IPS DF 19.7 (cell line): Measurements from ENCODE around the gene TLE3.
A peak's percentile ranks its signal among the peaks of the same experiment; 100 is the strongest.
"Not testable (repeated sequence)": the region's sequence is repeated elsewhere in the genome, so short reads cannot be mapped to it uniquely, and the experiment has no call there.

ENCODE experiments used
- DNase-seq: peaks from one replicate; pipeline ENCODE4 v3.0.0-alpha.2; 2013; ENCODE audit warnings: low read depth, low spot score

Gene TLE3

DNA sequence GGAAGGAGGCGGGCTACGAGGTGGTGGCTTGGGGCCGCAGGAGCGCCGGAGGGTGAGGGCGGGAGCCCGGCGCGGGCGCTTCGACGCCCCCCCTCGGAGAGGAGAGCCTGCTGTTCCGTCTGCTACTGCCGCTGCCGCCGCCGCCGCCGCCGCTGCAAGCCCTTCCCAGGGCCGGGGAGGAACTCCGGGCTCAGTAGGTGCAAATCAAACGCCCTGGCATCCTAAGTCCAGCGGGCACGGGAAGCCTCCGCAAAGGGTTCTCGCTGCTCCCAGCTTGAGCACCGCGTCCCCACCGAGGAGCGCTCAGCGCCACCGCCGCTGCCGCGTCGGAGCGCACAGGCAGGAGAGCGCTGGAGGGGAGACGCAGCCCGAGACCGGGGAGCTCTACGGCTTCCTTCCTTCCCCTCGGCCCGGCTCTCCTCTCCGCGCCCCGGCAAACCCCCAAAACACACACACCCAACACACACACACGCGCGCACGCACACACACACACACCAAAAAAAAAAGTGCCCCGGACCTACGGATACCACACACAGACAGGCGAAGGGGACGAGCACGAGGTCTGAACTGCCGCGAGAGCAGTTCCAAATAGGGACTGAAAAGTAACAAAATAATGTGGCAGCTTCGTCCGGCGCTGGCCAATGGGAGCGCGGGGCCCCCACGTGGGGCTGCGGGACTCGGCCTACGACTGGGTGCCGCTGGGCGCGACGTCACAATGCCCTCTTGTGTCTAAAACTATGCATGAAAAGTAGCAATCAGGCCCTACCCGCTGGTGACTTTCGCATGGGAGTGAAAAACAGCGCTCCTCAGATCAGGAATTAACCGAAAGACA is at the start of gene TLE3:
Gene TLE3 (minus strand): TSS at position 597 of the 832 bp plus-strand sequence. CDS start 1,119 bp downstream, outside the sequence.
- peak; percentile 94 for DNase-seq

DNA sequence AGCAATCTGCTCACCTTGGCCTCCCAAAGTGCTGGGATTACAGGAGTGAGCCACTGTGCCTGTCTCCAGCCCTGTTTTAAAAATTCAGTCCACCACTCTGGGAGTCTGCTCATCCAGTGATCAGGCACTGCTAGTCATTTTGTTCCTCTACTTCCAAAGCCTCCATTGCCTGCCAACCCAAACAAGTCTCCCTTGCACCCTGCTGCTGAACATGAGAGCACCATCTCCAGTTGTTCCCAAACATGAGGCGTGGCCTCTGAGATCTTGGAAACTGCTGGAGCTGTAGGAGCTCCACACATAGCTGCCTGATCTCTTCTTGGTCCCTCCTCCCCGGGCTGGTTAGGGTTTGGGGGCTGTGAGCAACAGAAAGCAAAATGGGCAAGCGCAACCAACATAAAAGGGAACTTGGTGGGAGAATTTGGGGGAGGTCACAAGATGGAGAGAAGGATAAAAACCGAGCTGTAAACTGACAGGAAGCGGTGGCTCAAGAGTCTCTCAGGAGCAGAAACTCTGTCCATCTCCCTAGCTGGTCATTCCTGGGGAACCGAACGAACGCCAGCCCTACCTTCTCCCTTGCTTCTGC is 49.6 kb upstream of the TLE3 start:
- DNase-seq, result no peak

DNA sequence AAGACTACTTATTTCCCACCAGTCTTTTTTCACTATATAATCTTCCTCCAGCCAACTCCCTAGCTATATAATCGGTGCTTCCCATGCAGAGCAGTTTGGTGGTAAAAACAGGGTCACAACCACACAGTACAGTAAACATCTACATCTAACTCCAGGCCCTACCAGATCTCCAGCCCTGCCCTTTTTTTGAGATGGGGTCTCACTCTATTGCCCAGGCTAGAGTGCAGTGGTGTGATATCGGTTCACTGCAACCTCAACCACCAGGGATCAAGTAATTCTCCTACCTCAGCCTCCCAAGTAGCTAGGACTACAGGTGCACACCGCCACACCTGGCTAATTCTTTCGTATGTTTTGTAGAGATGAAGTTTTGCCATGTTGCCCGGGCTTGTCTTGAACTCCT is 49.1 kb upstream of the TLE3 start:
- no peak for DNase-seq

DNA sequence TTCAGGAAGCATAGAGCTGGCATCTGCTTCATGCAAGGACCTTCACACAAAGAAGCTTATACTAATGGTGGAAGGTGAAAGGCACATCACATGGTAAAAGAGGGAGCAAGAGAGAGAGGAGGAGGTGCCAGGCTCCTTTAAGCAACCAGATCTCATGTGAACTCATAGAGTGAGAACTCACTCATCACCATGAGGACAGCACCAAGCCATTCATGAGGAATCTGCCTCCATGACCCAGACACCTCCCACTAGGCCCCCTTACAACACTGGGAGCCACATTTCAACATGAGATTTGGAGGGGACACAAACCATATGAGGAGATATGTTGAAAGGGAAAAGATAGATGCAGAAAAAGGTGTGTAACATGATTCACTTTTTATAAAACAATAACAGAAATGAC is 48.4 kb upstream of the TLE3 start:
- no peak for DNase-seq

DNA sequence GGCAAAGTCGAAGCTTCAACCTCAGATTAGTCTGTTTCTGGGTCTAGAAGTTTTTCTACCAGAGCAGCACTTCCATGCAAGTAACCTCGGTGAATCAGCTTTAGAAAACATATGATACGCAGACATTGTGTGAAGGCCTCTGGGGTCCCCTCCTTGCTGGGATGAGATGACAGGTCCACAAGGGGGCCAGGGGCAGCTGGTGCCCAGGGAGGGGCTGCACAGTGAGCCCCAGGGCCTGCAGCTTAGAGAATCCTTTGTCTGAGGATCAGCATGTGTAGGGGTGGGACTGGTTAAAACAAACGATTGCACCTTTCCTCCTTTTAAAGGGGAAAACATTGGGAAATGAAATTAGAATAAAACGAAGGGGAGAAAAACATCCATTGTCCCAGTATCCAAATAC is 47.5 kb upstream of the TLE3 start:
- DNase-seq, result no peak

DNA sequence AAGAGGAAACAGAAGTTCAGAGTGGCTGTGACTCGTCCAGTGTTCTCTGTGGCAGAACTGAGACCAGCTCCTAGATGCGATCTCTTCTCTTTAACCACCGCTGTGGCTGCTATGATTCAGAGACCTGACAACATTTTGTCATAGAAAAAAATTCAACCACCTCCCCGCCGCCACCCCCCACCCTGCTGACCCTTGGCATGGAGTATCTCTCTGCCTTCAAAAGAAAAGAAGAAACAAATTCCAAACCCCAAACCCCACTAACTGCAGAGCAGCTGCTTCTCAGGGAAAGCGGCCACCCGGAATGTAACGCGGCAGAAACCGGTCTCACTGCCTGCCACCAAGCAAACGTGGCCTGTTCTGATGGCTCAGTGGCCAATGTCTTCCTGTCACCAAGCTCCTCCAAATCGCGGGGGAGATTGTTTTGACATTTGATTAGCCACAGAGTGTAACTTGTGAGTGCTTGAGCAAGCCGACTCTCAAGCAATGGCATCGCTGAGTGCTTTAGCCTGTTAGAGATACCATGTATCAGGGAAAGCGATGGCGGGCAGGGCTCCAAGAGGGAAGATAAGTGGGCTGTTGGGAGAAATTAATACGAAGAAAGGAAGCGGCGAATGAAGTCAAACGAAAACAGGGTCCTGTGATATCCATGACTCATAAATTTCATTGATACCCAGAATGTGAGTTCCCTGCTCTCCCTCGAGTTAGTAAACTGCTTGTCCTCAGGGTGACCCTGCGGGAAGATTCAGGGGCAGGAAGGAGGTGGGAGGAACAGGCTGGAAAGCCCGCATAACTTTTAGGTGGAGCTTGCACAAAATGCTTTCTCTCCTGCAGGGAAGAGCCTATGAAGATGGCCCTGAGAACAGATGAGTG is 44.8 kb upstream of the TLE3 start:
- DNase-seq, result no peak

DNA sequence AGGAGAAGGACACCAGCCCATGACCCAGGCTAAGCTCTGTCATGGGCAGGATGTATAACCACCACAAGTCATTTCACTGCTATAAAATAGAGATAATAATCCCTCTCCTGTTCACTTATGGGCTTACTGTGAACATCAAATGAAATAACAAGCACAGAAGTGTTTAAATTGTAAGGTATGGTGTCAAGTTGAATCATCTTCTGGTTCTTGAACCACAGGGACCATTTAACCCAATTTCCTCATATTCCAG is 44.3 kb upstream of the TLE3 start:
- DNase-seq, result no peak

DNA sequence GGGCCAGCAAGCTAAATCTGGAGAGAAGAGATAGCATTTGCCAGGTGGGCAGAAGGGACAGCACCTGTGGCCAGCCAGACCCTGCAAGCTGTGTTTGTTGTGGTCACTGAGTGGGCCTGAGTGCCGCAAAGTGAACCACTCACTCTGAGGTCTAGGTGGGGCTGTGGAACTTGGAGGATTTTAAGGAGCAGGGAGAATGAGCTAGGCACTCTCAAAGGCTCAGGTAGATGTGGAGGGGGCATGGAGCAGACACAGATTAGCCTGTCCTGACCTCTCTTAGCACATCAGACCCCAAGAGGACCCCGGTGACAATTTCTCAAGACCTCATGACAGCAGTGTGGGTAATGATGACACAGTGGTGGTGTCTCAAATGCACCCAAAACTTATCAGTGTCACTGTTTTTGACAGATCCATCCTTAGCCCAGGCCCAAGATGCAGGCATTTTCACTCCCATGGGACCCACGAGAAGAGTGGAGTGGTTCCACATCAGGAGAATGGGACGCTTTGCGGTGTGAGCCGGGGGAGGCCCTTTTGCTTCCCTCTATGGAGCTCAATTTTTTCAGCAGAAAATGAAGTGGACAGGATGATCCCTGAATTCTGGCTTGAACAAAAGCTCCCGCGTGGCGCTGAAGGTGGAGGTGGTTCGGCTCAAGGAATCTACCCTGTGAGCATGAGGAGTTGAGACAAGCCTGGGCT is 43.8 kb upstream of the TLE3 start:
- DNase-seq, result no peak

DNA sequence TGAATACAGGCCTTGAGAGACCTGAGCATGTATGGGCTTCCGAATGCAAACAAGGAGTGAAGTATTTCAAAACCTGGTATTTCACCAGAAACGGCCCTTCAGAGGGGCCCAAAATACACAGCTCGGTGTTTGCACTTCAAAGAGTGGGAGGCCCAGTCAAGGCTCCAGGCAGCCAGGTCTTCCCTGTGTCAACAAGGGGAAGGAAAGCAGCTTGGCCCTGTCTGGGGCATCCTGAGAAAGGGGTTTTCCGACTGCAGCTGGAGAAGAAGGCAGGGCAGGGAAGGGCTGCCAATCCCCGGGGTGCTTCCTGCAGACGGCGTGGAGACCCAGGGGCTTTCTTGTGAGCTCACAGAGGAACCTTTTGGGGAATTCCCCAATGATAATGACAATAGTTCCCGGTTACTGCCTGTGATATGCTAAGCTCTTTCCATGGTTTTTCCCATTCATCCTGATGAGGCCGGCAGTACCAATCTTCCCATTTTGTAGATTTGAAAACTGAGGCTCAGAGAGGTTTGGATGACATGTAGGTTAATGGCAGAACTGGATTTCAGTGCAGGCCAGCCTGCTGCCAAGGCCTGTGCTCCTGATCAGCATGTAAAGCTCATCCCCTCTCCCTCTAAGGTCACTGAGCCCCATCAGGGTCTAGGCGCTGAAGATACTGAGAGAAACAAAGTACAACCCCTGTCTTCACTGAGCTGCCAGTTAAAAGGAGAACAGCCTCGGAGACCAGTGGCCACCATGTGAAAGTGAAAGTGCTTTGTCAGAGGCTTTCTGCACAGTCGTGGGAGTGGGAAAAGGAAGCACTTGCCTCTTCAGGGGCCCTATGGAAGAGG is 43.0 kb upstream of the TLE3 start:
- DNase-seq, result peak; percentile 52

DNA sequence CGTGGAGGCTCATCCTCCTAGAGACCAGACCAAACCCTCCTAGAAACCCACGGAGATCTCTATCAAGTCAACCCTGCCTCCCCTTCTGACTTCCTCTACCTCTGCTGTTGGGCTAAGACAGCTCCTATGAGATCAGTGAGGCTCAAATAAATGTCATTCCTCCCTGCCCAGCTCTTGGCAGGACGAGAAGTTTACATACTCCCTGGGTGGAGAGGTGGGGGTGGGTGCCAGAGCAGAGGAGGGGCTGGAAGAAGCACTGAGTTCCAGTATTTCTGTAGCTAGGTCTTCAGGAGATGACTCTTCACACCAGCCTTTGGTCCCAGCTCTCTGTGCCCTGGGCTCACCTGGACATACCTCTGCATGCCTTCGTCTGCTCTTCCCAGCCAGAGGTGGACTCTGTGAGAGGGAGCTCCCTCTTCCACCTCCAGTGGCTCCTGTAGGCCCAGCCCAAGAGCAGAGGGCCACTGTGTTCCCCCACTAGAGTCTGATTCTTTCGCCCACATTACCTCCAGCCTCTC is 42.4 kb upstream of the TLE3 start:
- DNase-seq, result no peak

DNA sequence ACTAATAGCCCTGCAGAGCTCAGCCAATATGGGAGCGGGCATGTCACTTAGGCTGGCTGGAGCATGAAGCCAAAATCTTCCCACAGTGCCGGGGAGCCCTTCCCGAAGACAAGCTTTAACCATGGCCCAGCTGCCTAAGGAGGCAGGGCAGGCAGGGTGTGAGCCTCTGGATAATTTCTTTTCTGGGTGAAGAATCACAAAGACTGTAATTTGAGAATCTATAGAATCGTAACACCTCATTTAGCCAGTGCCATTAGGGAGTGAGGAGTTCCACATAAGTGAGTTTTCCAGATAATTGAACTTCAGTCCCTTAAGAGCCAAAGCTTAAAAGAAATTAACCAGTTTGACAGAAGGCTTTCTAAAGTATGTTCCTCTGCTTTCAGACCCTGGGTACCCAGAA is 40.2 kb upstream of the TLE3 start:
- no peak for DNase-seq

DNA sequence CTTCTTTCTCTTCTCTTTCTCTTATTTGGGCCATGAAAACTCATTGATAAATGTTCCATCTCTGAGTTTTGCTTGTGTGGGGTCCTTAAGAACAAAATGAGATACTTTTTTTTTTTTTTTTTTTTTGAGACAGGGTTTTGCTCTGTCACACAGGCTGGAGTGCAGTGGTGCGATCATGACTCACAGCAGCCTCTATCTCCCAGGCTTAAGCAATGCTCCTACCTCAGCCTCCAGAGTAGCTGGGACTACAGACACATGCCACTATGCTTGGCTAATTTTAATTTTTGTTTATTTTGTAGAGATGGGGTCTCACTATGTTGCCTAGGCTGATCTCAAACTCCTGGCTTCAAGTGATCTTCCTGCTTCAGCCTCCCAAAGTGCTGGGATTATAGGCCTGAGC is 39.3 kb upstream of the TLE3 start:
- not testable (repeated sequence) for DNase-seq

DNA sequence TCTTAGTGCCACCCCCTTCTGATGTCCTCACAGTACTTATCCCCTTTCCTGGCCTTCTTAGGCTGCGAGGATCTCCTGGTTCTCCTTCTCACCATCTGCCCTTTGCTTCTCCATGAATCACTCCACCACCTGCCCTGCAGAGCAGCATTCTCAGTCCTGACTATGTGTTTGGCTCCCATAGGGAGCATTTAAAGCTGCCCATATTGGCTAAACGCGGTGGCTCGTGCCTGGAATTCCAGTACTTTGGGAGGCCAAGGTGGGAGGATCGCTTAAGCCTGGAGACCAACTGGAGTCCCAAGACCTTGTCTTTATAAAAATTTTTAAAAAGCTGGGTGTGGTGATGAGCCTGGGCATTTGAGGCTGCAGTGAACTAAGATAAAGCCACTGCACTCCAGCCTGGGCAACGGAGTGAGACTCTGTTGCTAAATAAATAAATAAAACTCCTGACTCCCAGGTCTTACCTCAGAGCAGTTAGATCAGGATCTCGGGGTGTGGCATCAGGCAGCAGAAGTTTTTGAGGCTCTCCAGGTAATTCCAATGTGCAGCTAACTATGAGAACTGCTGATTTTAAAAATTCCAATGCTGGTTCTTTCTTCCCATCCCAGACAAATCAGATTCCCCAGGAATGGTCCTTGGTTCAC is 36.2 kb upstream of the TLE3 start:
- DNase-seq, result no peak

DNA sequence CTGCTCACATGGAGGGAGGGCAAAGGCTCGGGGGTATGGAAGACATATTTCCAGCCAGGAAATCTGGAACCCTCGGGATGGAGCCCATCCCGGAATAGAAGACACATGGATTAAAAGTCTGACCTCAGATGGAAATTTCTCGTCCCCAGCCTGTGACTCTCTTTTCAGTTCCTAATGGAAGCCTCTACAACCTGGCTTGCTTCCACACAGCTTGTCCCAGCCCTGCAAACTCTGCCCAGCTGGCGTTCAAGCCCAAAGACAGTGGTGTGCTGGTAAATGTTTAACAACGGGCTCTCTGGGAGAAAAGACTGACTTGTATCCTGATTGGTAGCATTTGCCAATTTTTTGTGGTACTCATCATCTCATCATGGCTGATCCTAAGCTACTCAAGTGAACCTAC is 35.6 kb upstream of the TLE3 start:
- no peak for DNase-seq

DNA sequence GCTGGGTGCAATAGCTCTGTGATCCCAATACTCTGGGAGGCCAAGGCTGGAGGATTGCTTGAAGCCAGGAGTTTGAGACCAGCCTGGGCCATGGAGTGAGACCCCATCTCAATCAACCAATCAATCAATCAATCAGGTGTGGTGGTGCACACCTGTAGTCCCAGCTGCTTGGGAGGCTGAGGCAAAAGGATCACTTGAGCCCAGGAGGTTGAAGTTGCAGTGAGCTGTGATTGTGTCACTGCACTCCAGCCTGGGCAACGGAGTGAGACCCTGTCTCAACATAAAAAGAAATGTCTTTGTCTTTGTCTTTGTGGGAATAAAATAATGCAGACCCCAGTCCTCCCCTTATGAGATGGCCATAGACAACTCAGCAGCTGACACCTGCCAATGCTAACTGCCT is 34.9 kb upstream of the TLE3 start:
- no peak for DNase-seq

DNA sequence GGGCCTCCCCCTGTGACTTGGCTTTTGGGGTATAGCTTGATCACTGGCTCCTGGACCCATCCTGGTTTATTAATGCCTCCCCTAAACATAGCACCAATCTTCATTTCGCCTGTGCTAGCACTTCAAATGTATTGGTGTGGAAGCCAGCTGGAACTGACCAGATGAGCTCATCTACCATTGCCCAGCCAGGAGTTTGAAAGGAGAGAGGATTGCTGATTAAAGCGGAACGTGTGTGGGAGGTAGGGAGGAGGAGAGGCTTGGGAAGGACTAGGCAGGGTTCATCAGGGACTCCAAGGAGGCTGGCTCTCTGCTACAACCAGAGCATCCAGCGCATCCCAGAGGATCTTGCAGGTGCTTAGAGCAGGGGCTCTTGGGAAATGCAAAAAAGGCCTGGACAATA is 34.4 kb upstream of the TLE3 start:
- DNase-seq, result no peak

DNA sequence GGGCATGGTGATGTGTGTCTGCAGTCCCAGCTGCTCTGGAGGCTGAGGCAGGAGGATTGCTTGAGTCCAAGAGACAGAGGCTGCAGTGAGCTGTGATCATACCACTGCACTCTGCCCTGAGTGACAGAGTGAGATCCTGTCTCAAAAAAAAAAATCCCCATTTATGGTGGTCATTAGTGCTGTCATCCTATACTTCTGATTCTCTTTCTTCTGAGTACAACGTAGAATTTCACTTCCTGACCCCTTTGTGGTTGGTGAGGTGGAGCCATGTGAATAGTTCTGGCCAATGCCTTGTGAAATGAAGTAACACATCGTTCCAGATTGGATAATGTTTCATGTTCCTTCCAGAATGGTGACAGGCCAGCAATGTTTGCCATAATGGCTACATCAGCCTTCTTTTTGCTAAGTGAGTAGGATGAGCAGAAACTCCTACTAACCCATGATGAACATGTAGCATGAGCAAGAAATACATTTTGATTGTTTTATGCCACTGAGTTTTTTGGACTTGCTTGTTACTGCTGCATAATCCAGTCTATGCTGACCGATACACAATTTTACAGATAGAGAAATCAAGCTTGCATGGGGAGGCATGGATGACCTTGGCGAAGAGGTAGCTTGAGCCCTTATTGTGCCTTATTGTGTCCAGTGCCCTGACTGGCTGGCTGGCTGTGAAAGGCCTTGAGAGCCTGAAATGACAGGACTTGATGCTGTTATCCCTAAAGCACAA is 30.9 kb upstream of the TLE3 start:
- DNase-seq, result no peak

DNA sequence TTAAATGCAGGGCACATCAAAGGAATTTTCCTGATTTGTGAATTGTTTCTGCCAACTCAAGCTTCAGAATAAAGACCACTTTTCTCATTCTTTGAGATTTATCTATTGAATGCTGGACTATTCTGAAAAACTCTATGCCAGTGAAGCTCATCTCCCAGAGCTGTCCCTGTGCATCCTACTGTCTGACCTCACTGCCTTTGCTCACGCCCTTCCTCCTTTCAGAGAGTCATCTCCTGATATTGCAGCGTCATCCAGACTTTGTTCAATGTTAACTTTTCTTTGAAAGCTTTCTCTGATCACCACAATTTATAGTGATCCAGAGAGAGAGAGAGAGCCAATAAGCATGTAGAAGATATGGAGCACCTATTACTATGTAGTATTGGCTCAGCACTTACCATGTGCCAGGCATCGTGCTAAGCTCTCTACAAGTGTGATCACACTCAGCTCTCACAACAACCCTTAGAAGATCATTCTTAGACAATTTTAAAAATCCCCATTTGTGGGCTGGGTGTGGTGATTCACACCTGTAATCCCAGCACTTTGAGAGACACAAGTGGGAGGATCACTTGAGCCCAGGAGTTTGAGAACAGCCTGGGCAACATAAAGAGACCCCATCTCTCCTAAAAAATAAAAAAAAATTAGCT is 30.2 kb upstream of the TLE3 start:
- no peak for DNase-seq

DNA sequence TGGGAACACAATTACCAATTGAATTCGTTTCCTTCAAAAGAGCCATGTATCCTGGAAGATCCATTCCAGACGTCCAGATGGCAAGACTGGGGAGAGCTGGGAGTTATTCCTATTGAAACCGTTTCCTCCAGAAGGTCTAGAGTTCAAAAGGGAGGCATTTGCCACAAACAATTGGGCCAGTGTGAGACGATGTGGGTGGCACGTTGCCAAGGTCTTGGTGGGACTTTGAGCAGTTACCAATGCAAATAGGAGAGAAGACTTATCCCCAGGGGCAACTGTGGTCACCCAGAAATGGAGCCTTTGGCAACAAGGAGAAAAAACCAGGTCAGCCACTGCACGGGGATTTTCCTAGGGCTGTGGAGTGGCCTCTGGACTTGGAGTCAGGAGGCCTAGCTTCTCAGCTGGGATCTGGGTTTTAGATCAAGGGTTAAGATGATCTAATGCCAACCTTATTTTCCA is 29.6 kb upstream of the TLE3 start:
- DNase-seq, result no peak
